Measurements from ENCODE around the gene ARHGAP18.

Gene ARHGAP18

DNA sequence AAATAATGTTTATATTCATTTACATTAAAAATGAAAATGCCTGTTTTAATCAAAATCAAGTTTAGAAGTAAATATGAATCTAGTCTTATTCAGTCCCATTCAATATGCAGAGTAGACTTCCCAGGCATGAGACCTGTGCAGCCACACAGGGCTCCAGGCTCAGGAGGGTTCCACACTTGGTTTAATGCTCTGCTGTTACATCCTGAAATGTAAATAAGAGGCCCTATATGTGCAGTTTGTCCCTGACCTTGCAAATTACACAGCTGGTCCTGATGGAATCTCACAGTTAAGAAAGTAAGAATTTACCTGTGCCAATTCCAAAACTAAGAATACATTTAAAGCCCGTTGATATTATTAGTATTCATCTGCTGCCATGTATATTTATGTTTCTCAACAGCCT lies 79.4 kb downstream of the ARHGAP18 start:
- no peaks in the 10 kb centered on the region for H3K9me2 ChIP-seq (replicated peaks; ENCODE audit: insufficient read depth, low read length)
- no peaks in the 10 kb centered on the region for H3K79me2 ChIP-seq (ENCODE audit: insufficient read depth, low read length)
- no peaks in the 10 kb centered on the region for H3K9me3 ChIP-seq (ENCODE audit: insufficient read depth, low read length)
- no peaks in the 10 kb centered on the region for H3F3A ChIP-seq (ENCODE audit: insufficient read depth)
- no peaks in the 10 kb centered on the region for H3K27me3 ChIP-seq (ENCODE audit: low read length)
- no peak overlapping the region for H2AFZ ChIP-seq (ENCODE audit: low read depth, low read length, severe bottlenecking)
- H3K4me3 ChIP-seq (ENCODE audit: insufficient read depth, low read length, poor library complexity, severe bottlenecking), result no peak overlapping the region
- H3K4me2 ChIP-seq (ENCODE audit: low read depth, low read length, poor library complexity, severe bottlenecking), result no peak overlapping the region
- no peak for TF ChIP-seq EZH2phosphoT487 (conservative IDR thresholded peaks at IDR 0.05; ENCODE audit: low read length)
- TF ChIP-seq, protein P1, sequence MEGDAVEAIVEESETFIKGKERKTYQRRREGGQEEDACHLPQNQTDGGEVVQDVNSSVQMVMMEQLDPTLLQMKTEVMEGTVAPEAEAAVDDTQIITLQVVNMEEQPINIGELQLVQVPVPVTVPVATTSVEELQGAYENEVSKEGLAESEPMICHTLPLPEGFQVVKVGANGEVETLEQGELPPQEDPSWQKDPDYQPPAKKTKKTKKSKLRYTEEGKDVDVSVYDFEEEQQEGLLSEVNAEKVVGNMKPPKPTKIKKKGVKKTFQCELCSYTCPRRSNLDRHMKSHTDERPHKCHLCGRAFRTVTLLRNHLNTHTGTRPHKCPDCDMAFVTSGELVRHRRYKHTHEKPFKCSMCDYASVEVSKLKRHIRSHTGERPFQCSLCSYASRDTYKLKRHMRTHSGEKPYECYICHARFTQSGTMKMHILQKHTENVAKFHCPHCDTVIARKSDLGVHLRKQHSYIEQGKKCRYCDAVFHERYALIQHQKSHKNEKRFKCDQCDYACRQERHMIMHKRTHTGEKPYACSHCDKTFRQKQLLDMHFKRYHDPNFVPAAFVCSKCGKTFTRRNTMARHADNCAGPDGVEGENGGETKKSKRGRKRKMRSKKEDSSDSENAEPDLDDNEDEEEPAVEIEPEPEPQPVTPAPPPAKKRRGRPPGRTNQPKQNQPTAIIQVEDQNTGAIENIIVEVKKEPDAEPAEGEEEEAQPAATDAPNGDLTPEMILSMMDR (IDR thresholded peaks at IDR 0.05; ENCODE audit: insufficient read depth, low read length, poor library complexity, severe bottlenecking), result no peak
- H3K9ac ChIP-seq (ENCODE audit: low read length), result no peak overlapping the region
- H3K36me3 ChIP-seq (ENCODE audit: low read length), result no peaks in the 10 kb centered on the region
- H4K20me1 ChIP-seq (ENCODE audit: low read depth, low read length), result no peaks in the 10 kb centered on the region
- no peak overlapping the region for H3K27ac ChIP-seq (ENCODE audit: low read depth, low read length)

DNA sequence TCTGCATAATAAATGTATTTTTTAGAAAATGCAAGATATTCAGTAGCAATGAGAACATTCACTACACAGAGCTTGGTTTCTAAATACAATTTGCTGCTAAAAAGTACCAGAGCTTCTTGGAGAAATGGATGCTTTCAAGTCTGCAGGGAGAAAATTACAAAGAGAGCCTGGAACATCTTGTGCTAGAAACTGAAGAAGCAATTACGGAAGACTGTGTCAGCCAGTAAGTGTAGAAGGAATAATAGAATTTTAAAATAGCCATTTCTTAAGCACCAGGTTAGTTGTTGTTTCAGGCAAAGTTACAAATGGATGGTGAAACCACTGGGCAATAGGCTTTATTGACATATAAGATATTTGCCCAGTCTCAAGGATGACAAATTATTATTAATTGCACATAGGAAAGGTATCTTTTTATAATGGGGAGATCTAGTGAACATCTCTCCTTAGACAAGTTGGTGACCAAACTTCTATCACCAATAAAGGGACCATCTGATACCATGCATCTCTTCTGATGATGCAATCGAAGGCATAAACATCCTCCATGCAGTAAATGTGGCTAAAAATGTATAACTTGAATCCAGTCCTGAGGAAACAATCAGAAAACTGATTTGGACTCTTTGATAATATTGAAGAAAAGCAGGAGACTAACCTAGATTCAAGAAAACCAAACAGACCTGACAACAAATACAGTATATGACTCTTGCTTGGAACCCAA lies 81.7 kb downstream of the ARHGAP18 start:
- no peaks in the 10 kb centered on the region for H3K36me3 ChIP-seq (ENCODE audit: low read length)
- H3F3A ChIP-seq (ENCODE audit: insufficient read depth), result no peaks in the 10 kb centered on the region

DNA sequence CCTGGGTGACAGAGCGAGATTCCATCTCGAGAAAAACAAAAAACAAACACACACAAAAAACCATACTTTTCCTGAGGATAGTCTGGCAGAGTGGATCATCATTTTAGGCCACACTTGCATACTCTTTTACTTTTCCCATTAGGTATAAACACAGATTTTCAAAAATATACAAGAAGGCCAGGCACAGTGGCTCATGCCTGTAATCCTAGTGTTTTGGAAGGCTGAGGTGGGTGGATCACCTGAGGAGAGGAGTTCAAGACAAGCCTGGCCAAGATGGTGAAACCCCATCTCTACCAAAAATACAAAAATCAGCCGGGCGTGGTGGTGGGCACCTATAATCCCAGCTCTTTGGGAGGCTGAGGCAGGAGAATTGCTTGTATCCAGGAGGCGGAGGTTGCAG lies 85.5 kb downstream of the ARHGAP18 start:
- TF ChIP-seq EZH2phosphoT487 (conservative IDR thresholded peaks at IDR 0.05; ENCODE audit: low read length), result no peak
- TF ChIP-seq, protein P1 (IDR thresholded peaks at IDR 0.05; ENCODE audit: insufficient read depth, low read length, poor library complexity, severe bottlenecking), result no peak
- Histone ChIP-seq H2AFZ (ENCODE audit: low read depth, low read length, severe bottlenecking) (no peak overlapping the region), H4K20me1 (ENCODE audit: low read depth, low read length) (no peaks in the 10 kb centered on the region), H3K4me3 (ENCODE audit: insufficient read depth, low read length, poor library complexity, severe bottlenecking) (no peak overlapping the region), H3K9ac (ENCODE audit: low read length) (no peak overlapping the region), H3K36me3 (ENCODE audit: low read length) (no peaks in the 10 kb centered on the region), H3K9me3 (ENCODE audit: insufficient read depth, low read length) (no peaks in the 10 kb centered on the region), H3K27ac (ENCODE audit: low read depth, low read length) (no peak overlapping the region), H3K9me2 (replicated peaks; ENCODE audit: insufficient read depth, low read length) (no peaks in the 10 kb centered on the region), H3K27me3 (ENCODE audit: low read length) (no peaks in the 10 kb centered on the region), H3K4me2 (ENCODE audit: low read depth, low read length, poor library complexity, severe bottlenecking) (no peak overlapping the region), H3F3A (ENCODE audit: insufficient read depth) (no peaks in the 10 kb centered on the region), H3K79me2 (ENCODE audit: insufficient read depth, low read length) (no peaks in the 10 kb centered on the region)

More for the DNA sequence above, 81.7 kb downstream of the ARHGAP18 start:
- TF ChIP-seq, protein P1 (IDR thresholded peaks at IDR 0.05; ENCODE audit: insufficient read depth, low read length, poor library complexity, severe bottlenecking), result no peak
- TF ChIP-seq EZH2phosphoT487 (conservative IDR thresholded peaks at IDR 0.05; ENCODE audit: low read length), result no peak
- H3K4me2 ChIP-seq (ENCODE audit: low read depth, low read length, poor library complexity, severe bottlenecking), result no peak overlapping the region
- no peak overlapping the region for H3K4me3 ChIP-seq (ENCODE audit: insufficient read depth, low read length, poor library complexity, severe bottlenecking)
- H3K27me3 ChIP-seq (ENCODE audit: low read length), result no peaks in the 10 kb centered on the region
- H3K9ac ChIP-seq (ENCODE audit: low read length), result no peak overlapping the region
- H3K27ac ChIP-seq (ENCODE audit: low read depth, low read length), result no peak overlapping the region
- H2AFZ ChIP-seq (ENCODE audit: low read depth, low read length, severe bottlenecking), result no peak overlapping the region
- no peaks in the 10 kb centered on the region for H3K79me2 ChIP-seq (ENCODE audit: insufficient read depth, low read length)
- H3K9me3 ChIP-seq (ENCODE audit: insufficient read depth, low read length), result no peaks in the 10 kb centered on the region
- H4K20me1 ChIP-seq (ENCODE audit: low read depth, low read length), result no peaks in the 10 kb centered on the region
- H3K9me2 ChIP-seq (replicated peaks; ENCODE audit: insufficient read depth, low read length), result no peaks in the 10 kb centered on the region

All from SU-DHL-6 (cell line).